Upper lobe of left lung (tissue), 4 donors: ENCODE measurements around the gene GPR21.

Source experiments
- POLR2AphosphoS5 ChIP-seq, 2 donors: sonication (generic); formaldehyde crosslinking; IDR thresholded peaks; one replicate each; pipeline ENCODE4 v1.5.1; 2017; ENCODE audit warnings: antibody characterized with exemption in 2 of 2
- TF ChIP-seq, protein P1 (sequence below), 6 experiments: fragments of 450-650 bp in 4 of 6; fragments of 200-600 bp in 2 of 6; sonication (generic) in 2 of 6; IDR thresholded peaks; one replicate each; pipeline ENCODE4 v1.5.1; 2016 to 2019; ENCODE audit warnings: antibody characterized with exemption in 6 of 6

DNA sequence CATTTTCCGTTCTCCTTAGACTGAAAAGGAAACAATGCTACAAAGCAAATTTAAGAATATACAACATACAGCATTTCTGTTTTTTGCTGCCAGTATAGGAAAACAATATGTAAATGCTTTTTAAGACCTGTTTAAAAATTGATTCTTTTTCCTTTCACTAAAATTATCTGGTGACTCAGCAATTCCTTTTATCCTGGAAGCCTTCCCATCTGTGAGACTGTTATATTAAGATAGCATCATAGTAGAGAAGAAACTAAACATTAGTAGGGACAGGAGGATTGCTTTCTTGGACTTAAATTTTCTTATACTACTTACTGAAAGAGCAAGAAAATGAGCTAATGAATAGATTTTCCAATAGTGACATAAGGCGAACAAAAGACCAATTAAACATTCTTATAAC lies 30.0 kb upstream of the GPR21 start:
- TF ChIP-seq, protein P1, sequence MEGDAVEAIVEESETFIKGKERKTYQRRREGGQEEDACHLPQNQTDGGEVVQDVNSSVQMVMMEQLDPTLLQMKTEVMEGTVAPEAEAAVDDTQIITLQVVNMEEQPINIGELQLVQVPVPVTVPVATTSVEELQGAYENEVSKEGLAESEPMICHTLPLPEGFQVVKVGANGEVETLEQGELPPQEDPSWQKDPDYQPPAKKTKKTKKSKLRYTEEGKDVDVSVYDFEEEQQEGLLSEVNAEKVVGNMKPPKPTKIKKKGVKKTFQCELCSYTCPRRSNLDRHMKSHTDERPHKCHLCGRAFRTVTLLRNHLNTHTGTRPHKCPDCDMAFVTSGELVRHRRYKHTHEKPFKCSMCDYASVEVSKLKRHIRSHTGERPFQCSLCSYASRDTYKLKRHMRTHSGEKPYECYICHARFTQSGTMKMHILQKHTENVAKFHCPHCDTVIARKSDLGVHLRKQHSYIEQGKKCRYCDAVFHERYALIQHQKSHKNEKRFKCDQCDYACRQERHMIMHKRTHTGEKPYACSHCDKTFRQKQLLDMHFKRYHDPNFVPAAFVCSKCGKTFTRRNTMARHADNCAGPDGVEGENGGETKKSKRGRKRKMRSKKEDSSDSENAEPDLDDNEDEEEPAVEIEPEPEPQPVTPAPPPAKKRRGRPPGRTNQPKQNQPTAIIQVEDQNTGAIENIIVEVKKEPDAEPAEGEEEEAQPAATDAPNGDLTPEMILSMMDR (IDR thresholded peaks at IDR 0.05), result no peak
- TF ChIP-seq POLR2AphosphoS5 (IDR thresholded peaks at IDR 0.05), result no peak
